ENCODE data around the gene PPP1R15B. TPM values are rescaled to one million over a fixed set of nuclear protein-coding genes. Genes with fewer than 3 reads are reported as not detected.

Gene PPP1R15B
- total RNA-seq, 2 donors from 2014 or later = 44.8 to 79.2 TPM

- peak overlapping the region; percentile 86 for H3K4me3 ChIP-seq (ENCODE audit: low read length)
- peaks cover 9% of the 10 kb centered on the region for H3K4me1 Mint-ChIP-seq
- no peaks in the 10 kb centered on the region for H3K9me3 Mint-ChIP-seq
- H3K27ac ChIP-seq (ENCODE audit: low read depth, low read length) = no peak overlapping the region
- no peaks in the 10 kb centered on the region for H3K36me3 Mint-ChIP-seq (ENCODE audit: low read depth)
- no peak overlapping the region for H3K9ac ChIP-seq (ENCODE audit: extremely low read depth, low read length, poor library complexity, severe bottlenecking)
- H3K4me3 Mint-ChIP-seq = peak overlapping the region; percentile 70
- WGBS, 2 experiments (ENCODE audit: insufficient coverage in 1 of 2, insufficient read length in 1 of 2) = 61 to 85% methylated on average over 15 to 28 of the region's 28 CpGs
- TF ChIP-seq CTCF (conservative IDR thresholded peaks at IDR 0.05) = no peak
- no peaks in the 10 kb centered on the region for H3K4me1 ChIP-seq (ENCODE audit: control insufficient read depth, insufficient read depth, low read length)
- H3K27me3 Mint-ChIP-seq (ENCODE audit: insufficient read depth) = peaks cover 45% of the 10 kb centered on the region
- no peaks in the 10 kb centered on the region for H3K36me3 ChIP-seq (ENCODE audit: control insufficient read depth, insufficient read depth, low read length)
- H3K27ac Mint-ChIP-seq = no peak overlapping the region
- H3K9me3 ChIP-seq (ENCODE audit: control insufficient read depth, low read length) = no peaks in the 10 kb centered on the region
- DNase-seq = peak; percentile 47
- peaks cover 100% of the 10 kb centered on the region for H3K27me3 ChIP-seq (ENCODE audit: control insufficient read depth, insufficient read depth, low read length, poor library complexity, severe bottlenecking)
Observed at GRCh38 chr1:204376919-204377799, 34.5 kb downstream of the PPP1R15B start.

- TF ChIP-seq CTCF (conservative IDR thresholded peaks at IDR 0.05) = no peak
- no peak for DNase-seq
- H3K36me3 ChIP-seq (ENCODE audit: control insufficient read depth, insufficient read depth, low read length) = no peaks in the 10 kb centered on the region
- no peak overlapping the region for H3K4me3 ChIP-seq (ENCODE audit: low read length)
- H3K27me3 ChIP-seq (ENCODE audit: control insufficient read depth, insufficient read depth, low read length, poor library complexity, severe bottlenecking) = peaks cover 99% of the 10 kb centered on the region
- WGBS, 2 experiments (ENCODE audit: insufficient coverage in 1 of 2, insufficient read length in 1 of 2) = 91 to 100% methylated on average over 4 to 6 of the region's 6 CpGs
- no peak overlapping the region for H3K27ac Mint-ChIP-seq
- no peaks in the 10 kb centered on the region for H3K9me3 ChIP-seq (ENCODE audit: control insufficient read depth, low read length)
- peaks cover 9% of the 10 kb centered on the region for H3K4me1 Mint-ChIP-seq
- no peaks in the 10 kb centered on the region for H3K9me3 Mint-ChIP-seq
- H3K9ac ChIP-seq (ENCODE audit: extremely low read depth, low read length, poor library complexity, severe bottlenecking) = no peak overlapping the region
- no peaks in the 10 kb centered on the region for H3K4me1 ChIP-seq (ENCODE audit: control insufficient read depth, insufficient read depth, low read length)
- H3K36me3 Mint-ChIP-seq (ENCODE audit: low read depth) = no peaks in the 10 kb centered on the region
- H3K27me3 Mint-ChIP-seq (ENCODE audit: insufficient read depth) = peaks cover 48% of the 10 kb centered on the region
- H3K4me3 Mint-ChIP-seq = no peak overlapping the region
- no peak overlapping the region for H3K27ac ChIP-seq (ENCODE audit: low read depth, low read length)
Observed at GRCh38 chr1:204376465-204376864, 35.2 kb downstream of the PPP1R15B start.

- no peak overlapping the region for H3K4me3 Mint-ChIP-seq
- peaks cover 79% of the 10 kb centered on the region for H3K27me3 ChIP-seq (ENCODE audit: control insufficient read depth, insufficient read depth, low read length, poor library complexity, severe bottlenecking)
- H3K9ac ChIP-seq (ENCODE audit: extremely low read depth, low read length, poor library complexity, severe bottlenecking) = no peak overlapping the region
- TF ChIP-seq CTCF (conservative IDR thresholded peaks at IDR 0.05) = no peak
- H3K4me1 Mint-ChIP-seq = peaks cover 9% of the 10 kb centered on the region
- no peaks in the 10 kb centered on the region for H3K4me1 ChIP-seq (ENCODE audit: control insufficient read depth, insufficient read depth, low read length)
- 93 to 94% methylated on average over 3 to 4 of the region's 4 CpGs for WGBS, 2 experiments (ENCODE audit: insufficient coverage in 1 of 2, insufficient read length in 1 of 2)
- H3K27me3 Mint-ChIP-seq (ENCODE audit: insufficient read depth) = peaks cover 32% of the 10 kb centered on the region
- no peak overlapping the region for H3K27ac ChIP-seq (ENCODE audit: low read depth, low read length)
- no peaks in the 10 kb centered on the region for H3K9me3 ChIP-seq (ENCODE audit: control insufficient read depth, low read length)
- no peak for DNase-seq
- H3K36me3 ChIP-seq (ENCODE audit: control insufficient read depth, insufficient read depth, low read length) = no peaks in the 10 kb centered on the region
- no peaks in the 10 kb centered on the region for H3K9me3 Mint-ChIP-seq
- no peak overlapping the region for H3K27ac Mint-ChIP-seq
- no peak overlapping the region for H3K4me3 ChIP-seq (ENCODE audit: low read length)
- no peaks in the 10 kb centered on the region for H3K36me3 Mint-ChIP-seq (ENCODE audit: low read depth)
Observed at GRCh38 chr1:204373911-204374310, 37.7 kb downstream of the PPP1R15B start.
